Activated CD8-positive, alpha-beta T cell treated with anti-CD3 and anti-CD28 coated beads, Interleukin-2, amount 10 ng/mL, durations not matched to agents 7 days and 5 days (primary cell): ENCODE results near the gene STAT3. TPM values are rescaled to one million over a fixed set of nuclear protein-coding genes. Genes with fewer than 3 reads are reported as not detected.
"Not testable (repeated sequence)": the region's sequence is repeated elsewhere in the genome, so short reads cannot be mapped to it uniquely, and the experiment has no call there.

Source experiments
- ATAC-seq: fragments of 150-1000 bp; cut with Tn5 transposase; one replicate; pipeline ENCODE4 v1.10.0; 2021; ENCODE audit warnings: moderate library complexity
- CTCF ChIA-PET: fragments of 350-600 bp; sonication (Branson Sonifier 250); formaldehyde crosslinking; loops from one replicate; lab custom pipeline; 2021; ENCODE audit warnings: antibody characterized with exemption; lab: Charles Lee
- POLR2A ChIA-PET: fragments of 350-600 bp; sonication (Branson Sonifier 250); formaldehyde crosslinking; loops from one replicate; lab custom pipeline; 2021; ENCODE audit warnings: antibody characterized with exemption; lab: Charles Lee
- DNase-seq: peaks from one replicate; pipeline ENCODE4 v3.0.0-alpha.2; 2020
- H3K27ac Mint-ChIP-seq: one replicate; pipeline ENCODE4 v1.8.0; 2021; ENCODE audit warnings: mild to moderate bottlenecking, mixed read lengths
- H3K27me3 Mint-ChIP-seq: one replicate; pipeline ENCODE4 v1.8.0; 2021; ENCODE audit warnings: low read depth, mixed read lengths
- H3K36me3 Mint-ChIP-seq: one replicate; pipeline ENCODE4 v1.8.0; 2021; ENCODE audit warnings: low read depth, mixed read lengths
- H3K4me1 Mint-ChIP-seq: one replicate; pipeline ENCODE4 v1.8.0; 2021; ENCODE audit warnings: low read depth, mixed read lengths
- H3K4me3 Mint-ChIP-seq: one replicate; pipeline ENCODE4 v1.8.0; 2021; ENCODE audit warnings: mild to moderate bottlenecking, mixed read lengths
- H3K9me3 Mint-ChIP-seq: one replicate; pipeline ENCODE4 v1.8.0; 2022; ENCODE audit warnings: mixed read lengths; ENCODE audit not compliant: insufficient read depth
- total RNA-seq, 2 experiments: library from RNA; stranded (reverse); gene quantifications; one replicate each; pipeline ENCODE4 v1.2.3, GENCODE V29; 2021

Gene STAT3
- total RNA-seq, 2 experiments from 2014 or later = 94.7 to 101 TPM

DNA sequence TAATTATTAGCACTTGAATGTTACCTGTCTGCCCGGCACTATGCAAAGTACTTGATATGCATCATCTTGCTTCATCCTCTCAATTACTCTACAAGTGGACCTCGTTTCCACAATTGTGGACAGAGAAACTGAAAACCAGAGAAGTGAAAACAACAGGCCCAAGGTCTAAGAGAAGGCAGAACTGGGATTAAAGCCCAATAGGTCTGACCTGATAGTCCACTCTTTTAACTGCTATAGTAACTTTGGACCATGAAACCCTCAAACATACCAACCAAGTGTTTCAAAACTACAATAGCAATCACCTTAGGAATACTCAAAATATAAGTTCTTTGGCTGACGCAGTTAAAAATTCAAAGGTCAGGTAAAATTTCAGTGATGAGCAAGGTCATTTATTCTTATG lies 7.3 kb downstream of the STAT3 start:
- no peak overlapping the region for H3K4me3 Mint-ChIP-seq
- H3K36me3 Mint-ChIP-seq = peaks cover 23% of the 10 kb centered on the region
- POLR2A ChIA-PET = interaction anchor here (0.9 kb wide), 1 partner anchor 45 kb away, joined by 3 read pairs; no protein-coding TSS in a partner anchor
- DNase-seq (no peak), ATAC-seq (no peak)
- peaks cover 50% of the 10 kb centered on the region for H3K4me1 Mint-ChIP-seq
- no peaks in the 10 kb centered on the region for H3K27me3 Mint-ChIP-seq
- H3K27ac Mint-ChIP-seq = no peak overlapping the region
- CTCF ChIA-PET = no interaction called here
- no peaks in the 10 kb centered on the region for H3K9me3 Mint-ChIP-seq

DNA sequence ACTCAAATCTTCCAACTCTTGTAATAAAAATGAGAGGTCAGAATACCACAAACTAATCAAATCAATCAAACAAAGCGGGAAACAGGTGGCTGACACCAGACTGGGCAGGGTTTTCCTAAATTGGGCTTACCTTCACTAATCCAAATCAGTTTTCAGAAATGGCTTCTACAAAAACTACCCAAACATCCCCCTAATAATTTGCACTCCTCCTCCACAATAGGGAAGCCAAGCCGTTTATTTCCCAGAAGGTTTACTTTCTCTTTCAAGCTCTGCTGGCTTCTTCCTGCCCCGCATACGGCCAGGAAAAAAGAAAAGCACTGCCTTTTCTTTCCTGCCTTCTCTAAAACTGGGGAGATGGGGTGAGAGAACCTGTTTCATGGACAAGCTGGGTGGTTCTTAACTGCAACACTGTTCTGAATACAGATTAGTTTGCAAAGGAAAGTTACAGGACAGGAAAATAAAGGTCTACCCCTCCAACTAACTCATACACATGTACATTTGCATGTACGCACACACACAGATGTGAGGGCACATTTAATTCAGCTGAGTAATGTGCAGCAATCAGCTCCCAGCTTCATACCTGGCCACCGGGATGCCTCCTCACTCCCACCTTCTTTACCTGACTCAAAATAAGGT lies 9.2 kb downstream of the STAT3 start:
- H3K27me3 Mint-ChIP-seq = no peaks in the 10 kb centered on the region
- H3K4me1 Mint-ChIP-seq = peaks cover 47% of the 10 kb centered on the region
- H3K9me3 Mint-ChIP-seq = no peaks in the 10 kb centered on the region
- ChIA-PET POLR2A (interaction anchor here (0.7 to 2.5 kb wide), 3 partner anchors 9 to 17 kb away, joined by 3 to 8 read pairs (median 3); partner anchors contain the start of gene STAT3), CTCF (interaction anchor here (1.2 to 2.2 kb wide), 6 partner anchors 9 to 141 kb away, joined by 3 to 12 read pairs (median 6); partner anchors contain the start of gene STAT3)
- H3K36me3 Mint-ChIP-seq = peaks cover 22% of the 10 kb centered on the region
- peak overlapping the region; percentile 87 for H3K27ac Mint-ChIP-seq
- ATAC-seq (peak; percentile 66), DNase-seq (no peak)
- peak overlapping the region; percentile 81 for H3K4me3 Mint-ChIP-seq

DNA sequence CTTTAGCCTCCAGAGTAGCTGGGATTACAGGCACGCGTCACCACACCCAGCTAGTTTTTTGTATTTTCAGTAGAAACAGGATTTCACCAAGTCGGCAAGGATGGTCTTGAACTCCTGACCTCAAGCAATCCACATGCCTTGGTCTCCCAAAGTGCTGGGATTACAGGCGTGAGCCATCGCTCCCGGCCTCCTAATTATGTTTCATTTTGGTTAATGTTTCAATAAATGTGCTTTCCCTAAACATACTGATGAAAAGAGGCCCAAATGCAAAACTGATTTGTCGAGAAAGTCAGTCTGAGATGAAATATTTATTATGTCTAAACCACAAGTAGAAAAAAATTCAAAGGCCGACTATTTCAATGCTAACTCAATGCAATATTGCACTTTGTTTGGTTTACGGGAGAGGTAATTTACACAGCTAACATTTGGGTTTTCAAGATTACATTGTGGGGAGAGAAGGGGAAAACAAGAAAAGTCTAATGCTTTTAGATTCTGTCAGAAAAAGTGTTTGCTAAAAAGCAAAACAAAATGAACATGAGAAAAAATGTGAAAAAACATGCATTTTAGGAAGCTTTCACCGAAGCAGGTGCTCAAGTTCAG lies 9.8 kb downstream of the STAT3 start:
- DNase-seq (no peak), ATAC-seq (no peak)
- Mint-ChIP-seq H3K9me3 (no peaks in the 10 kb centered on the region), H3K36me3 (peaks cover 25% of the 10 kb centered on the region), H3K4me3 (peak overlapping the region; percentile 81), H3K27ac (peak overlapping the region; percentile 87), H3K27me3 (no peaks in the 10 kb centered on the region), H3K4me1 (peaks cover 43% of the 10 kb centered on the region)
- POLR2A ChIA-PET = interaction anchor here (0.7 to 2.5 kb wide), 4 partner anchors 10 to 17 kb away, joined by 3 to 8 read pairs (median 4); partner anchors contain the start of gene STAT3
- CTCF ChIA-PET = interaction anchor here (1.2 to 2.2 kb wide), 6 partner anchors 10 to 141 kb away, joined by 3 to 12 read pairs (median 6); partner anchors contain the start of gene STAT3

DNA sequence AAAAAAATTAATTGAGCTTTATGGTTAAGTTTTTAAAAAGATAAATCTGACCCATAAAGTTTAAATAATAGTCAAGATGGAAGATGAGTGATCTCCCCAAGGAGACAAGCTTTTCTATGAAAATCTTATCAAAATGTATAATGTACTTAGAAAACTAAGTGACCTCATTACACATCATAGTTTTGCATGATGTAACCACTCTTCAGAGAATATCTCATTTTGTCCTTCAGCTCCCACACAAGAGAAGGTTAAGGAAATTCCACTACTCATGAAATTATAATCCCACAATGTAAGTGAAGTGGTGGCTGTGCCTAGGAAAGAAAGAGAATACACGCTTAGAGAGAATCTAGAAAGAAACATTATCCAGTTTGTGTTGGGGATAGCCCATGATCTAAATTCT lies 14.3 kb downstream of the STAT3 start:
- Mint-ChIP-seq H3K4me1 (peaks cover 38% of the 10 kb centered on the region), H3K36me3 (peaks cover 34% of the 10 kb centered on the region), H3K27ac (no peak overlapping the region), H3K4me3 (no peak overlapping the region), H3K27me3 (no peaks in the 10 kb centered on the region), H3K9me3 (peaks cover 6% of the 10 kb centered on the region)
- ChIA-PET CTCF (interaction anchor here (0.6 to 0.8 kb wide), 2 partner anchors 19 to 50 kb away, joined by 3 read pairs; no protein-coding TSS in a partner anchor), POLR2A (no interaction called here)
- ATAC-seq = no peak
- DNase-seq = no peak

DNA sequence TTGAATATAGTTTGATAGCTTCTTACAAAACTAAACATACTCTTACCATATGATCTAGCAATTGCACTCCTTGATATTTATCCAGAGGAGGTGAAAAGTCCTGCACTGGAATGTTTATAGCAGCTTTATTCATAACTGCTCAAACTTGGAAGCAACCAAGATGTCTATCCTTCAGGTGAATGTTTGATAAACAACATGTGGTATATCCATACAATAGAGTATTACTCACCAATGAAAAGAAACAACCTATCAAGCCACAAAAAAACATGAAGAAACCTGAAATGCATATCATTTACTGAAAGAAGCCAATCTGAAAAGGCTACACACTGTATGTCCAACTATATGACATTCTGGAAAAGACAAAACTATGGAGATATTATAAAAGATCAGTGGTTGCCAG lies 16.1 kb downstream of the STAT3 start:
- DNase-seq = no peak
- Mint-ChIP-seq H3K4me1 (peaks cover 36% of the 10 kb centered on the region), H3K27ac (no peak overlapping the region), H3K4me3 (no peak overlapping the region), H3K9me3 (peaks cover 6% of the 10 kb centered on the region), H3K36me3 (peaks cover 30% of the 10 kb centered on the region), H3K27me3 (no peaks in the 10 kb centered on the region)
- POLR2A ChIA-PET = interaction anchor here (0.7 kb wide), 2 partner anchors 243 to 447 kb away, joined by 3 read pairs; no protein-coding TSS in a partner anchor
- CTCF ChIA-PET = no interaction called here
- no peak for ATAC-seq

DNA sequence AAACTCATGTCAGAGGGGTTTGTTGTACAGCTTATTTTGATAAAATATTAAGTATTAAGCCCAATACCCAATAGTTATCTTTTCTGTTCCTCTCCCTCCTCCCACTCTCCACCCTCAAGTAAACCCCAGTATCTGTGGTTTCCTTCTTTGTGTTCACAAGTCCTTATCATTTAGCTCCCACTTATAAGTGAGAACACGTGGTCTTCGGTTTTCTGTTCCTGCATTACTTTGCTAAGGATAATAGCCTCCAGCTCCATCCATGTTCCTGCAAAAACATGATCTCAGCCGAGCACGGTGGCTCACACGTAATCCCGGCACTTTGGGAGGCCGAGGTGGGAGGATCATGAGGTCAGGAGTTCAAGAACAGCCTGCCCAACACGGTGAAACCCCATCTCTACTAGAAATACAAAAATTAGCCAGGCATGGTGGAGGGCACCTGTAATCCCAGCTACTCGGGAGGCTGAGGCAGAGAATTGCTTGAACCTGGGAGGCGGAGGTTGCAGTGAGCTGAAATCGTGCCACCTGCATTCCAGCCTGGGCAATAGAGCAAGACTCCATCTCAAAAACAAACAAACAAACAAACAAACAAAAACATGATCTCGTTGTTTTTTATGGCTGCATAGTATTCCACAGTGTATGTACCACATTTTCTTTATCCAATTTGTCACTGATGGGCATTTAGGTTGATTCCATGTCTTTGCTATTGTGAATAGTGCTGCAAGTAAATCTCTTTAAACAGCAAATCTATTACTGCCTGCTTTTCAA lies 19.3 kb downstream of the STAT3 start:
- DNase-seq, ATAC-seq, H3K9me3 Mint-ChIP-seq, H3K27me3 Mint-ChIP-seq, H3K4me3 Mint-ChIP-seq: not testable (repeated sequence)
- Mint-ChIP-seq H3K27ac (peak overlapping the region; percentile 46), H3K36me3 (peaks cover 35% of the 10 kb centered on the region), H3K4me1 (peaks cover 51% of the 10 kb centered on the region)
- POLR2A ChIA-PET = interaction anchor here (0.8 kb wide), 1 partner anchor 10 kb away, joined by 3 read pairs; no protein-coding TSS in a partner anchor
- CTCF ChIA-PET = interaction anchor here (1.1 kb wide), 1 partner anchor 32 kb away, joined by 3 read pairs; no protein-coding TSS in a partner anchor

DNA sequence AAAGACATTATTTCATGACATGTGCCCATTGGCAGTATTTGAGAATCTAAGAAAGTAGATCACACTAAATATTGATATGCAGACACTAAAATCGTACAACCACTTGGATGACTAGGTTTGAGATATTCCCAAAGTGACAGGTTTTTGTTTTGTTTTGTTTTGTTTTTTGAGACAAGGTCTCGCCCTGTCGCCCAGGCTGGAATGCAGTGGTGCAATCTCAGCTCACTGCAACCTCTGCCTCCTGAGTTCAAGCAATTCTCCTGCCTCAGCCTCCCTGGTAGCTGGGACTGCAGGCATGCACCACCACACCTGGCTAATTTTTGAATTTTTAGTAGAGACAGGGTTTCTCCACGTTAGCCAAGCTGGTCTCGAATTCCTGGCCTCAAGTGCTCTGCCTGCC lies 19.9 kb downstream of the STAT3 start:
- POLR2A ChIA-PET = interaction anchor here (0.8 kb wide), 1 partner anchor 11 kb away, joined by 3 read pairs; no protein-coding TSS in a partner anchor
- CTCF ChIA-PET, ATAC-seq, H3K9me3 Mint-ChIP-seq, DNase-seq, H3K27ac Mint-ChIP-seq, H3K27me3 Mint-ChIP-seq, H3K4me3 Mint-ChIP-seq: not testable (repeated sequence)
- peaks cover 57% of the 10 kb centered on the region for H3K4me1 Mint-ChIP-seq
- peaks cover 36% of the 10 kb centered on the region for H3K36me3 Mint-ChIP-seq

DNA sequence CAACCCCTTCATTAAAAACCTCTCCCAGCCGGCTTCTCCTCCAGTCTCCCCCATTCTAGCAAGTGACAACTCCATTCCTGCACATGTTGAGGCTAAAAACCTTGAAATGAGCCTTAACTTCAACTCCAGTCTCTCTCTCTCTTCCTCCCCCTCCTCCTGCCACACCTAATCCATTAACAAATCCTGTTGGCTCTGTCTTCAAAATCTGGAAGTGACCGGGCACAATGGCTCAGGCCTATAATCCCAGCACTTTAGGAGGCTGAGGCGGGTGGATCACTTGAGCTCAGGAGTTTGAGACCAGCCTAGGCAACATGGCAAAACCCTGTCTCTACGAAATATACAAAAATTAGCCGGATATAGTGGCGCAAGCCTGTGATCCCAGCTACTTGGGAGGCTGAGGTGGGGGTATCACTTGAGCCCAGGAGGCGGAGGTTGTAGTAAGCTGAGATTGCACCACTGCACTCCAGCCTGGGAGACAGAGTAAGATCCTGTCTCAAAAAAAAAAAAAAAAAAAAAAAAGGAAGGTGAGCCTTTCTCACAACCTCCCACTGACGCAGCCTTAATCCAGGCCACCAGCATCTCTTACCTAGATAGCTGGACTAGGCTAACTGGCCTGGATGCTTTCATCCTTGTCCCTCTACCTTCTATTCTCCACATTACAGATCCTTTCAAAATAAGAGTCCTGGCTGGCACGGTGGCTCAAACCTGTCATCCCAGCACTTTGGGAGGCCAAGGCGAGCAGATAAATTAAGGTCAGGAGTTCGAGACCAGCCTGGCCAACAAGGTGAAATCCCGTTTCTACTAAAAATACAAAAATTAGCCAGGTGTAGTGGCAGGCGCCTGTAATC lies 21.8 kb downstream of the STAT3 start:
- H3K27me3 Mint-ChIP-seq, DNase-seq, ATAC-seq, H3K9me3 Mint-ChIP-seq, H3K27ac Mint-ChIP-seq, H3K4me3 Mint-ChIP-seq: not testable (repeated sequence)
- ChIA-PET POLR2A (interaction anchor here (0.7 to 0.8 kb wide), 2 partner anchors 12 to 90 kb away, joined by 3 to 4 read pairs; partner anchors contain the start of gene STAT5B), CTCF (interaction anchor here (1.6 kb wide), 1 partner anchor 43 kb away, joined by 4 read pairs; no protein-coding TSS in a partner anchor)
- peaks cover 73% of the 10 kb centered on the region for H3K4me1 Mint-ChIP-seq
- peaks cover 35% of the 10 kb centered on the region for H3K36me3 Mint-ChIP-seq

DNA sequence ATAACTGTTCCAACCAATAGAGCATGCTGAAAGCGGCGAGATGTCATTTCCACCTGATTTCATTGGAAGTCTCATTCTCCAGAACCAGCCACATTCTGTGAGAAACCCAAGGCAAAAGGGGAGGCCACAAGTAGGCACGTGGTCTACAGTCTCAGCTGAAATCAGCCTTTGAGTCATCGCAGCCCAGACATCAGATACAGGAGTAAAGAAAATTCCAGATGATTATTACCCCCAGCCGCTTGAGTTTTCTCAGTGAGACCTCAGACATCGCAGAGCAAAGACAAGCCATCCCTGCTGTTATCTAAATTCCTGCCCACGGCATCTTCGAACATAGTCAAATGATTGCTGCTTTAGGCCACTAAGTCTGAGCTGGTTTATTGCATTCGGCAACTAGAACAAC lies 23.1 kb downstream of the STAT3 start:
- CTCF ChIA-PET = interaction anchor here (1.3 to 2.1 kb wide), 2 partner anchors 38 to 43 kb away, joined by 5 to 8 read pairs; no protein-coding TSS in a partner anchor
- Mint-ChIP-seq H3K36me3 (peaks cover 32% of the 10 kb centered on the region), H3K27me3 (no peaks in the 10 kb centered on the region), H3K4me1 (peaks cover 70% of the 10 kb centered on the region), H3K4me3 (no peak overlapping the region), H3K9me3 (no peaks in the 10 kb centered on the region), H3K27ac (no peak overlapping the region)
- peak; percentile 28 for ATAC-seq
- POLR2A ChIA-PET = no interaction called here
- DNase-seq = peak; percentile 29

DNA sequence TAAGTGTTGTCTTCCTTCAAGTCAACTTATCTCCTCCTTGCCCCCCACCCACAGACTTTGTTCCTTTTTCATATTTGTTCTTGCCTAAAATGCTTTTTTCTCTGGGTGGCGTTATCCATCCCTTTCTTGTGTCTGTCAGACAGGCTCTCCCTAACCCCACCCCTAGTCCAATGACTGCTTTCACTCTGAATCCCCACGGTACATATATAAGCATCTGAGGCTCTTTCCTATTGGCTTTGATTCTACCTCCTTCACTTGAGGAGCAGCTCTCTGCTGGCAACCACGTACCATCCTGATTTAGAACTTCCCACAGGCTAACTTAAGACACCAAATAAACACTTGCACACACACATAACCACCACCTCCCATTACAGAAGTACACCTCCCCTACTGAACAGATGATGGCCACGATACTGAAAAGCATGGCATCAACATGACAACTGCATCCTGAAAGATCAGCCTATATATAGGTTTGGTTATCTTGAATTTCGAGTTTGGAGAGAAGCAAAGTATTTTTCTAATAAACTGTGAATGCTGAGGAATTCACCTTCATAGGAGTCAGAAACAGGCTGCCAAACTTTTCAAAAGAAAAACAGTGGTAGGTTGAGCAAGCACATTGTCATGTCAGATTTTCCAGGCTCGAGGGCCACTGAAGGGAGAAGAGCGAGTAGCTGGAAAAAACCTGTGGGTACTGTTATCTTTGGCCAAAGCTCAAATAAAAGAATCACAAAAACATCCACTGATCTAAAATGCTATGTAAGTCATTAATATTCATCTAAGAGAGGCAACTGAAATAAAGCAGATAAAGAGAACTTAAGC lies 24.3 kb downstream of the STAT3 start:
- Mint-ChIP-seq H3K4me3 (no peak overlapping the region), H3K27me3 (no peaks in the 10 kb centered on the region), H3K9me3 (no peaks in the 10 kb centered on the region), H3K27ac (peak overlapping the region; percentile 31), H3K4me1 (peaks cover 71% of the 10 kb centered on the region), H3K36me3 (peaks cover 32% of the 10 kb centered on the region)
- CTCF ChIA-PET = interaction anchor here (2.1 kb wide), 1 partner anchor 42 kb away, joined by 8 read pairs; no protein-coding TSS in a partner anchor
- POLR2A ChIA-PET = no interaction called here
- no peak for ATAC-seq
- DNase-seq = no peak
